ENCODE data around the gene POLR2H.
"Not testable (repeated sequence)": the region's sequence is repeated elsewhere in the genome, so short reads cannot be mapped to it uniquely, and the experiment has no call there.

POLR2H gene

GRCh38 chr3:184336547-184337398 is 24.7 kb upstream of the POLR2H start:
- DNase-seq = no peak

- no peak for DNase-seq
These were observed 24.2 kb upstream of the POLR2H start, which contains the start of gene FAM131A for GRCh38 chr3:184337399-184337714. Gene FAM131A, plus strand, starts transcription at chr3:184337600. Its CDS starts 31 bp downstream, at chr3:184337631.

GRCh38 chr3:184337981-184338380 is 23.5 kb upstream of the POLR2H start:
- no peak for DNase-seq

- no peak for DNase-seq
These were observed 23.0 kb upstream of the POLR2H start for GRCh38 chr3:184338511-184338945.

GRCh38 chr3:184339001-184339400 is 22.5 kb upstream of the POLR2H start:
- no peak for DNase-seq

- not testable (repeated sequence) for DNase-seq
These were observed 21.9 kb upstream of the POLR2H start for GRCh38 chr3:184339451-184340135.

- no peak for DNase-seq
These were observed 19.6 kb upstream of the POLR2H start for GRCh38 chr3:184341925-184342324.

- DNase-seq = no peak
These were observed 18.2 kb upstream of the POLR2H start for GRCh38 chr3:184343200-184343876.

GRCh38 chr3:184344579-184345316 is 16.8 kb upstream of the POLR2H start:
- DNase-seq = no peak

- peak; percentile 22 for DNase-seq
These were observed 16.0 kb upstream of the POLR2H start for GRCh38 chr3:184345317-184346144.

- no peak for DNase-seq
These were observed 14.9 kb upstream of the POLR2H start for GRCh38 chr3:184346480-184347190.

GRCh38 chr3:184347321-184348056 is 14.0 kb upstream of the POLR2H start:
- DNase-seq = no peak

- DNase-seq = no peak
These were observed 13.5 kb upstream of the POLR2H start for GRCh38 chr3:184348057-184348382.

- DNase-seq = no peak
These were observed 11.7 kb upstream of the POLR2H start for GRCh38 chr3:184349563-184350470.

GRCh38 chr3:184350618-184351017 is 10.9 kb upstream of the POLR2H start:
- no peak for DNase-seq

GRCh38 chr3:184351511-184352148 is 9.9 kb upstream of the POLR2H start:
- no peak for DNase-seq

GRCh38 chr3:184352149-184352785 is 9.2 kb upstream of the POLR2H start:
- DNase-seq = no peak

GRCh38 chr3:184352897-184353545 is 8.5 kb upstream of the POLR2H start:
- no peak for DNase-seq

Measured in activated CD4-positive, alpha-beta T cell treated with anti-CD3 and anti-CD28 coated beads, Interleukin-10, Interleukin-2, amounts not matched to agents 100 ng/mL and 50 ng/mL, durations not matched to agents 16 hours and 8 hours (primary cell).